AG08396 (cell line): ENCODE results near the gene MSL2.
"Not testable (repeated sequence)": the region's sequence is repeated elsewhere in the genome, so short reads cannot be mapped to it uniquely, and the experiment has no call there.

ENCODE experiments used
- DNase-seq: peaks from one replicate; pipeline ENCODE4 v3.0.0; 2012; ENCODE audit warnings: low spot score, mixed read lengths

Gene MSL2

GRCh38 chr3:136196064-136196400 is at the start of gene MSL2:
Gene MSL2 (minus strand): TSS chr3:136196335. CDS start chr3:136195113, 1,222 bp downstream.
- DNase-seq = no peak

GRCh38 chr3:136245691-136246090 is 49.6 kb upstream of the MSL2 start:
- no peak for DNase-seq

- no peak for DNase-seq
Measured at GRCh38 chr3:136239094-136239493, 43.0 kb upstream of the MSL2 start.

GRCh38 chr3:136237961-136238649 is 42.0 kb upstream of the MSL2 start:
- DNase-seq = no peak

GRCh38 chr3:136237103-136237502 is 41.0 kb upstream of the MSL2 start:
- no peak for DNase-seq

GRCh38 chr3:136236109-136236508 is 40.0 kb upstream of the MSL2 start:
- no peak for DNase-seq

- no peak for DNase-seq
Measured at GRCh38 chr3:136235545-136235944, 39.4 kb upstream of the MSL2 start.

GRCh38 chr3:136232413-136232812 is 36.3 kb upstream of the MSL2 start:
- DNase-seq = no peak

GRCh38 chr3:136222746-136223145 is 26.6 kb upstream of the MSL2 start:
- not testable (repeated sequence) for DNase-seq

- DNase-seq = no peak
Measured at GRCh38 chr3:136211547-136211946, 15.4 kb upstream of the MSL2 start.

GRCh38 chr3:136209921-136210320 is 13.8 kb upstream of the MSL2 start:
- DNase-seq = peak; percentile 56

GRCh38 chr3:136207489-136208115 is 11.5 kb upstream of the MSL2 start:
- DNase-seq = no peak

GRCh38 chr3:136199219-136199618 is 3.1 kb upstream of the MSL2 start:
- DNase-seq = not testable (repeated sequence)

- not testable (repeated sequence) for DNase-seq
Measured at GRCh38 chr3:136198462-136199078, 2.4 kb upstream of the MSL2 start.

GRCh38 chr3:136197159-136197793 is 1.1 kb upstream of the MSL2 start:
- DNase-seq = no peak

- peak; percentile 99 for DNase-seq
Measured at GRCh38 chr3:136196401-136197158, 445 bp upstream of the MSL2 start.

GRCh38 chr3:136195258-136196063 is 674 bp downstream of the MSL2 start:
- DNase-seq = peak; percentile 82

- no peak for DNase-seq
Measured at GRCh38 chr3:136194409-136195257, 1.5 kb downstream of the MSL2 start.

- no peak for DNase-seq
Measured at GRCh38 chr3:136193278-136194054, 2.7 kb downstream of the MSL2 start.

- DNase-seq = no peak
Measured at GRCh38 chr3:136192831-136193230, 3.3 kb downstream of the MSL2 start.
